IgD-negative memory B cell (primary cell): ENCODE results near the gene HOXC13. TPM values are rescaled to one million over a fixed set of nuclear protein-coding genes. Genes with fewer than 3 reads are reported as not detected.

Source experiments
- H3K27ac Mint-ChIP-seq, 3 donors: one replicate each; pipeline ENCODE4 v1.8.0; 2020 to 2022; ENCODE audit warnings: mild to moderate bottlenecking in 3 of 3, mixed read lengths in 3 of 3, moderate library complexity in 1 of 3
- H3K27me3 Mint-ChIP-seq: one replicate; pipeline ENCODE4 v1.8.0; 2021; ENCODE audit warnings: mixed read lengths
- H3K36me3 Mint-ChIP-seq: one replicate; pipeline ENCODE4 v1.8.0; 2020; ENCODE audit warnings: mild to moderate bottlenecking, mixed read lengths
- H3K4me1 Mint-ChIP-seq, 3 donors: one replicate each; pipeline ENCODE4 v1.8.0; 2020 to 2022; ENCODE audit warnings: mixed read lengths in 3 of 3, mild to moderate bottlenecking in 1 of 3
- H3K4me3 Mint-ChIP-seq, 4 donors: one replicate each; pipeline ENCODE4 v1.8.0; 2020 to 2022; ENCODE audit warnings: mild to moderate bottlenecking in 4 of 4, mixed read lengths in 4 of 4, moderate library complexity in 3 of 4
- H3K9me3 Mint-ChIP-seq, 3 donors: one replicate each; pipeline ENCODE4 v1.8.0; 2020 to 2021; ENCODE audit warnings: mixed read lengths in 3 of 3, mild to moderate bottlenecking in 1 of 3
- polyA plus RNA-seq: library from polyadenylated mRNA; unstranded; fragments of 300-500 nt; fragmentation: Illumina TruSeq; gene quantifications from one replicate; pipeline ENCODE4 v1.2.3, GENCODE V29; 2021

The HOXC13 gene
- polyA plus RNA-seq, 1 donor from 2014 or later, result not detected

DNA sequence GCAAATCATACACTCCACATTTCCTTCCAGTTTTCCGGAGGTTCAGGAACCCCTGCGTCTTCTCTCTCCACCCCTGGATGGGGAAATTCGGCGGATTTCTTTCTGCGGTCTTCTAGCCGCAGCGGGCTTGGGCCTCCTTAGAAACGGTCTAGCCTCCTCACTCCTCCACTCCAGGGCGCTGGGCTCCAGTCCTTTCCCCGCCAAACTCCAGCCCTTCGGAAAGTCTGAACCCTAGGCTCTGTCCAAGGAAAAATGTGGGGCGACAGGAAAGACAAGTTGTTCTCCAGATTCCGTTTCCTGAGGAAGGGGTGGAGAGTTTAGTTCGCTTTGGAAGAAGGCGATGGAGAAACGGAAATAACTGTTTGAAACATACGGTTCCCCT is 44.9 kb downstream of the HOXC13 start:
- Mint-ChIP-seq H3K4me1 (peaks cover 3 to 8% (median 3%) of the 10 kb centered on the region in 3 donors), H3K9me3 (peaks cover 0 to 3% (median 0%) of the 10 kb centered on the region in 3 donors), H3K36me3 (peaks cover 2% of the 10 kb centered on the region), H3K4me3 (peak overlapping the region in 3 of 4 donors; percentile 57 to 81 (median 70)), H3K27ac (peak overlapping the region; percentile 86 to 96 (median 93)), H3K27me3 (peaks cover 82% of the 10 kb centered on the region)

DNA sequence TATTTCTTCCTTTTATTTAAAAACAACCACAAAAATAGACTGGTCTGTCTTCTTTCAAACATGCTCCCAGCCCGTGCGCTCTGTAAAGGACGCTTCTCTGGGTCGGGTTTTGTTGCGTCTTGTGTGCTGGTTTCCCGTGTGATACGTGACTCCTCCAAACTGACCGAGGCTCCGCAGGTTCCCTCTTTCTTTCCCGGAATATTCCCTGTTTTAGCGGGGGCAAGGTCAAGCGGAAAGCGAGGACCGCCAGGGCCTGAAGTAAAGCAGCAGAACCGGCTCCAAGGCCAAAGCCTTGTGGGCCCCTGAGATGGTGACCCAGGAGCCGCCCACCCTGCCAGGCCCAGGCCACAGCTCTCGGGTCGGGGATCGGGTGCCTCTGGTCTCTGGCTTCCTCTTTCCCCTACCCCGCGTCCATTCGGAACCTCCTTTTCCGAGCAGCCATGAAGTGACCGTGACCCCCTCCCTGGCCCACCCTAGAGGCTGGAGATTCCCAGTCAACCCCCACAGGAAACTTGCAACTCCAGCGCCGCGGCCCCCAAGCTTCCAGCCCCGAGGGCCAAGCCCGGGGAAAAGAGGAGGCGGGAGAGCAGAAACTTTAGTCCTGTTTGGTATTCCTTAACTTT is 45.4 kb downstream of the HOXC13 start:
- Mint-ChIP-seq H3K9me3 (peaks cover 0 to 2% (median 0%) of the 10 kb centered on the region in 3 donors), H3K4me1 (peaks cover 4 to 12% (median 5%) of the 10 kb centered on the region in 3 donors), H3K36me3 (peaks cover 2% of the 10 kb centered on the region), H3K4me3 (peak overlapping the region in 3 of 4 donors; percentile 13 to 70 (median 57)), H3K27me3 (peaks cover 82% of the 10 kb centered on the region), H3K27ac (peak overlapping the region; percentile 86 to 96 (median 93))

DNA sequence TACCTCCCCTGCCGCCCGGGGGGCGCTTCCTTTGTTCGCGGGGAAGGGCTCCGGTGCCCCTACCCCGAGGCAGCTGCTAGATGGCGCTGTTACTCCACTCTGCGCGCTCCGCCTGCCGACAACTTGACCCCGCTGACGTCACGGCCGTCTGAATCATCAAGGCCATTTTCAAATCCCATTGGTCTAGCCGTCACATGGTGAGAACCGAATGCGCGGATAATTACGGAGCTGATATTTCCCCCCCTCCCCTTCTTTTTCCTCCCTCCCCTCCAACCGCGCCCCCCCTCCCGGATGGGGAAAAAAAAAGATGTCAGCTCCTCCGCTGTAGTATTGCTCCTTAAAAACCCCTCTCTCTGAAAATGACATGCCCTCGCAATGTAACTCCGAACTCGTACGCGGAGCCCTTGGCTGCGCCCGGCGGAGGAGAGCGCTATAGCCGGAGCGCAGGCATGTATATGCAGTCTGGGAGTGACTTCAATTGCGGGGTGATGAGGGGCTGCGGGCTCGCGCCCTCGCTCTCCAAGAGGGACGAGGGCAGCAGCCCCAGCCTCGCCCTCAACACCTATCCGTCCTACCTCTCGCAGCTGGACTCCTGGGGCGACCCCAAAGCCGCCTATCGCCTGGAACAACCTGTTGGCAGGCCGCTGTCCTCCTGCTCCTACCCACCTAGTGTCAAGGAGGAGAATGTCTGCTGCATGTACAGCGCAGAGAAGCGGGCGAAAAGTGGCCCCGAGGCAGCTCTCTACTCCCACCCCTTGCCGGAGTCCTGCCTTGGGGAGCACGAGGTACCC is 46.5 kb downstream of the HOXC13 start, which contains the start of gene HOXC10:
HOXC10 (plus strand) TSS at position 246 of the 791 bp plus-strand sequence; CDS start at position 360, 114 bp downstream.
- peaks cover 12 to 20% (median 12%) of the 10 kb centered on the region in 3 donors for H3K4me1 Mint-ChIP-seq
- peaks cover 0 to 6% (median 0%) of the 10 kb centered on the region in 3 donors for H3K9me3 Mint-ChIP-seq
- peak within 1 kb of the TSS; percentile 86 to 96 (median 93) for H3K27ac Mint-ChIP-seq
- H3K36me3 Mint-ChIP-seq, result peaks cover 2% of the 10 kb centered on the region
- peaks cover 83% of the 10 kb centered on the region for H3K27me3 Mint-ChIP-seq
- H3K4me3 Mint-ChIP-seq, result peak within 1 kb of the TSS; percentile 13 to 79 (median 74)

DNA sequence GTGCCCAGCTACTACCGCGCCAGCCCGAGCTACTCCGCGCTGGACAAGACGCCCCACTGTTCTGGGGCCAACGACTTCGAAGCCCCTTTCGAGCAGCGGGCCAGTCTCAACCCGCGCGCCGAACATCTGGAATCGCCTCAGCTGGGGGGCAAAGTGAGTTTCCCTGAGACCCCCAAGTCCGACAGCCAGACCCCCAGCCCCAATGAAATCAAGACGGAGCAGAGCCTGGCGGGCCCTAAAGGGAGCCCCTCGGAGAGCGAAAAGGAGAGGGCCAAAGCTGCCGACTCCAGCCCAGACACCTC is 47.0 kb downstream of the HOXC13 start:
- peaks cover 2% of the 10 kb centered on the region for H3K36me3 Mint-ChIP-seq
- H3K27ac Mint-ChIP-seq, result peak overlapping the region in 2 of 3 donors; percentile 85 to 96
- peaks cover 12 to 19% (median 12%) of the 10 kb centered on the region in 3 donors for H3K4me1 Mint-ChIP-seq
- peaks cover 83% of the 10 kb centered on the region for H3K27me3 Mint-ChIP-seq
- H3K9me3 Mint-ChIP-seq, result peaks cover 0 to 6% (median 0%) of the 10 kb centered on the region in 3 donors
- peak overlapping the region; percentile 12 to 77 (median 72) for H3K4me3 Mint-ChIP-seq

DNA sequence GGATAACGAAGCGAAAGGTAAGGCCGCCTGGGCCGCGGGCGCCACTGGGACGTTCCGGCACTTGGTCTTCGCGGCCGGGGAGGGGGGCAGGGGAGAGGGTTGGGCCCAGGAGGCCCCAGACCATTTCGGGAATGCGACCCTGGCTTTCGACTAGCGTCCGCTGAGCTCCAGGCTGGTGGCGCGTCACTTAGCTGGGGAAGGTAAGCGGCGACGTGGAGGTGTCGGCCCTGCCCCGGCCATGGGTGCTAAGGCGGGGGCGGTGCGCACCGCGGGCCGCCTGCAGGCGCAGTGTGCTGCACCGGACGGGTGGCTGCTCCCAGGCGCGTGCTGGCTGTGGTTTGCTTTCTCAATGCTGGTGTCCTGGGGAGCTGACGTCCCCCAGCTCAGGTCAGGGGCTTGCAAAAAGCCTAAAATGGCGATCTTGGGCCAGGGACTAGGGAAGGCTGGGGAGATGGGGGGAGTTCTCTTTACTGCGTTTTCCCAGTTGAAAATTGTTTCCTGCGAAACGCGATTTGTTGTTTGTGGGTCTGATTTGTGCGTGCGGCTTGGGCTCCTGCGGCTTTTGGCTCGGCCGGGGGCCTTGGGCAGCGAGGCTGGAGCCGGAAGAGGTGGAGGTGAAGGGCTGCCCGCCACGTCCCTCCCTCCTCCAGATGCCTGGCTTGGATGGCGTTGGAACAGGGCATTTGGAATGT is 47.5 kb downstream of the HOXC13 start:
- Mint-ChIP-seq H3K4me3 (peak overlapping the region; percentile 50 to 84 (median 76)), H3K4me1 (peaks cover 12 to 14% (median 12%) of the 10 kb centered on the region in 3 donors), H3K9me3 (peaks cover 0 to 6% (median 0%) of the 10 kb centered on the region in 3 donors), H3K27me3 (peaks cover 82% of the 10 kb centered on the region), H3K36me3 (peaks cover 2% of the 10 kb centered on the region), H3K27ac (peak overlapping the region; percentile 86 to 96 (median 88))

DNA sequence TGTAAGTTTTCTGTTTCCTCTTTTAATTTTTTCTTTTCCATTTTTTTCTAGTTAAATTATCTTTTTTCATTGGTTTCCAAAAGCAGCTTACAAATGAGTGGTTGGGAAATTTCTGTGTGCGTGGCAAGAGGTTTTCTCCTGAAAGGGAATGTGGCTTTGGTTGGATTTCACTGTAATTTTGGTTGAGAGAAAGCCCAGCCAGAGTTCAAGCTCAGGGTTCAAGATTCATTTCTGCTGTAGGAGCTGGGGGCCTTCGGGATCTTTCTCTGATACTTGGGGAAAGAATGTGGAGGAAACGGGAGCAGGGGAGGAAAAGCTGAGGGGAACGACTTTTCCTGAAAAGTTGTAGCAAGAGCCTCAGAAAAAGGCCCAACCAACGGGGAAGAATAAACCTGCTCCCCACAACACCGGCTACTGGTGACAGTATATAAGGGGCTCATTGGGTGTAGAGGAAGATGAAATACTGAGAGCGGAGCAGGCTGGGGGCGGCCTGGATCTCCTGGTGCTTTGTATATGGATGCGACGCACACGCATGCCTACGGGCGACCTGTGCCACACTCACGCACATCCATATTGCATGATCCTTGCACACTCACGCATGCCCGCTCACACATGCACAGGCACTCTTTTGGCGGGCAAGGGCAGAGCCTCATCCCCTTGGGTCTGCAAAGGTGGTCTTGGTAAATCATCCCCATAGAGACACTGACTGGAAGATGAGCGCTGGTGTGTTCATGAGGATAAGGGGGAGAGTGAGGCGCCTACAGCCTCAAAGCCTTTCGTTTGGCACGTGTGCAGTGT is 48.3 kb downstream of the HOXC13 start:
- H3K27me3 Mint-ChIP-seq, result peaks cover 83% of the 10 kb centered on the region
- H3K4me3 Mint-ChIP-seq, result peak overlapping the region in 3 of 4 donors; percentile 72 to 84 (median 79)
- peaks cover 11 to 12% (median 12%) of the 10 kb centered on the region in 3 donors for H3K4me1 Mint-ChIP-seq
- peaks cover 0 to 6% (median 0%) of the 10 kb centered on the region in 3 donors for H3K9me3 Mint-ChIP-seq
- peak overlapping the region; percentile 76 to 88 (median 86) for H3K27ac Mint-ChIP-seq
- H3K36me3 Mint-ChIP-seq, result peaks cover 2% of the 10 kb centered on the region

DNA sequence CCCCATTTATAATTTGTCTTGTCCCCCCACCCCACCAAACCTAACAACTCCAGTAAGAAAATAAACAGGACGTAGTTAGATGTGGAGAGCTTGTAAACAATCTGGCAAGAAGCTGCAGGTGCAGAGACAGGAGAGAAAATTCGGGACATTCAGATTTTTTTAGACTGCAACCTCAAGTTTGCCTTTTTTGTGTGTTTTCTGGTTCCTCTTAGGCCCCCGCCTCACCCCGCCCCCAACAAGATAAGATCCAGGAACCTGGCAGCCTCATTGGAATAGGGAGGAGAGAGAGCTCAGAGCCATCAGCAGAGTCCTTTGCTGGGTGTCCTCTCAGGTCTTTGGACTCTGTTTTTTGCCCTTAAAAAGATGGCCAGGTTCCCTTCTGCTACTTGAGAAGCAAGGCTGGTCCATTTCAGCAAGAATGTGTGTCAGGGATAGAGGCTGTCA is 49.2 kb downstream of the HOXC13 start:
- peak overlapping the region in 2 of 4 donors; percentile 67 to 79 for H3K4me3 Mint-ChIP-seq
- peaks cover 81% of the 10 kb centered on the region for H3K27me3 Mint-ChIP-seq
- peak overlapping the region in 2 of 3 donors; percentile 86 to 93 for H3K27ac Mint-ChIP-seq
- peaks cover 11 to 12% (median 12%) of the 10 kb centered on the region in 3 donors for H3K4me1 Mint-ChIP-seq
- H3K36me3 Mint-ChIP-seq, result peaks cover 2% of the 10 kb centered on the region
- H3K9me3 Mint-ChIP-seq, result peaks cover 0 to 6% (median 0%) of the 10 kb centered on the region in 3 donors

DNA sequence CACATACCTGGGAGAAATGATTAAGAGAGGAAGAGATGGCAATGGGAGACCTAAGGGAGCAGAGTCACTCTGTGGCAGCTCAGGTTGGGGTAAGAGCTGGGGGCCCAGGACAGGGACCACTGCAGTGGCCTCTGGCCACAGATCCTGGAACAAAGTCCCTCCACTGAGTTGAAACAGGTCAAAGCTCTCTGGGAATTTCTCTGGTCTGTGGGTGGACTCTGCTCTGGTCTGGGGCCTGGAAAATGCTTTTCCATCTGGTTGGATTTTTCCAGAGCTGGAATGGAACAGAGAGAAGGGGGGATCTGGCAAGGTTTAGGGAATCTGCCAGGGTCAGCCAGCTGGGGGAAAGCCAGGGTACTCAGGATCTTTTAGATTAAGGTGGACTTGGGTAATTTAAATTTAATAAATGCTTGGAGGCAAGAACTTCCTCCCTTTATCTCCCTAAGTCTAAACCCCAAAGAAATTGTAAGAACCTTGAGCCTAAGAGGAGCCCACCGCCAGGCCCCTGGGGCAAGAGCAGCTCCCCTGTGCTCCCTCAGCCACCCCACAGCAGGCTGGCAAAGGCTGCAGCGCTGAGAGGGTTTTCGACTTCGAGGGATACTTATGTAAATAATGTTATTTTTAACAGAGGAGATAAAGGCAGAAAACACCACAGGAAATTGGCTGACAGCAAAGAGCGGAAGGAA is 50.1 kb downstream of the HOXC13 start:
- H3K27me3 Mint-ChIP-seq, result peaks cover 78% of the 10 kb centered on the region
- peak overlapping the region in 3 of 4 donors; percentile 67 to 79 (median 79) for H3K4me3 Mint-ChIP-seq
- peaks cover 12 to 16% (median 12%) of the 10 kb centered on the region in 3 donors for H3K4me1 Mint-ChIP-seq
- peaks cover 2% of the 10 kb centered on the region for H3K36me3 Mint-ChIP-seq
- H3K27ac Mint-ChIP-seq, result peak overlapping the region; percentile 86 to 93 (median 88)
- peaks cover 0 to 9% (median 0%) of the 10 kb centered on the region in 3 donors for H3K9me3 Mint-ChIP-seq

DNA sequence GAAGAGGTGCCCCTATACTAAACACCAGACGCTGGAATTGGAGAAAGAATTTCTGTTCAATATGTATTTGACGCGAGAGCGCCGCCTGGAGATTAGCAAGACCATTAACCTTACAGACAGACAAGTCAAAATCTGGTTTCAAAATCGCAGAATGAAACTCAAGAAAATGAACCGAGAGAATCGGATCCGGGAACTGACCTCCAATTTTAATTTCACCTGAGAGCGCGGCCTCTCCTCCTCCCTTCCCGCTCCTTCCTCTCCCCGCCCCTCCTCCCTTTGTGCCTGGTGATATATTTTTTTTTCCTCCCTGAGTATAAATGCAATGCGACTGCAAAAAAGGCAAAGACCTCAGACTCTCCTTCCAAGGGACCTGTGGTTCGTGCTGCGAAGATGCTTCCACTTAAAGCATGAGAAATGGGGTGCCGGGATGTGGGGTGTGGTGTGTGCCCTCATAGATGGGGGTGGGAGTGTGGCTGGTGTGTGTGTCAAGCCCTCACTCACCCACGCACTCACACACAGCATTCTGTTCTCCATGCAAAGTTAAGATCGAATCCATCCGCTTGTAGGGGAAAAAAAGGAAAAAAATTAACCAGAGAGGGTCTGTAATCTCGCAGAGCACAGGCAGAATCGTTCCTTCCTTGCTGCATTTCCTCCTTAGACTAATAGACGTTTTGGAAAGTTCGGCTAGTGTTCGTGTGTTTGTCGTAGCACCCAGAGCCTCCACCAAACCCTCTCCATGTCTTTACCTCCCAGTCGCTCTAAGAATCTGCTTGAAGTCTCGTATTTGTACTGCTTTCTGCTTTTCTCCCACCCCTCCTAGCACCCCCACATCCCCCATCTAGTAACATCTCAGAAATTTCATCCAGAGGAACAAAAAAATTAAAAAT is 50.8 kb downstream of the HOXC13 start:
- H3K27ac Mint-ChIP-seq, result peak overlapping the region; percentile 17 to 88 (median 86)

DNA sequence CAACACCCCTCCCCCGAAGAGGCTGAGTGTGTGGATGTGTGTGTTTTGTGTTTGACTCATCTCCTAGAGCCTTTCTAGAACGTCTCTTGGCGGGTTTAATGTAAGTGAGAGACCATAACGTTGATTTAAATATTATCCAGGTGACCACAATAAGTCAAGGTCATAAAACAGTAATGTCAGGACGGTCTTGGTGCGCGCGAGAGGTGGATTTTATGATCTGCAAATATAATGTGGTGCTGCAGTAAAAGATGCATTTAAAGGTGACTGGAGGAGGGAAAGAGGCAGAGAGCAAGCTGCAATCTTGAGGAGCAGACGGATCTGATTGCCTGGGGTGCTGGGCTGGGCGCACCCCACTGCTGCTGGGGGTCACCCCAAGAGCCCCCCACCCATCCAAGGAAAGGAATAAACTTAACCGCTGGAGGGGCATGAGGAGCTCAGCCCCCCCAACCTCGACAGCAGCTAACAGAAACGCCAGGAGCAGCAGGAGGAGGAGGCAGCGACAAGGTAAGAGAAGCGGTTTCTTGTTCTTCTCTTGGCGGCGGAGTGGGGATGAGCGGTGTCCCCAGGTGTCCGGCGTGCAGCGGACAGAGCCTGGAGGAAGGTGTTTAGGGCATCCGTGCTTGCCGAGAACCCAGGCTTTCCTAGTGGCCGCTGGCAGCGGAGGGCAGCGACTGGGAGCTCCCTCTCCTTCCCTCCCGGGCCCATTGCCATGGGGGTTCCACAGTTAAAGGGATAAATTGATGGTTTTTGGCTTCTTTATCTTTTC is 51.9 kb downstream of the HOXC13 start:
- H3K4me3 Mint-ChIP-seq, result peak overlapping the region in 1 of 4 donors; percentile 65
- H3K4me1 Mint-ChIP-seq, result peaks cover 16 to 28% (median 22%) of the 10 kb centered on the region in 3 donors
- H3K9me3 Mint-ChIP-seq, result peaks cover 0 to 10% (median 0%) of the 10 kb centered on the region in 3 donors
- peak overlapping the region; percentile 83 to 97 (median 86) for H3K27ac Mint-ChIP-seq
- no peaks in the 10 kb centered on the region for H3K36me3 Mint-ChIP-seq
- peaks cover 81% of the 10 kb centered on the region for H3K27me3 Mint-ChIP-seq

More for the DNA sequence above, 50.8 kb downstream of the HOXC13 start:
- H3K27me3 Mint-ChIP-seq, result peaks cover 82% of the 10 kb centered on the region
- peaks cover 0 to 12% (median 0%) of the 10 kb centered on the region in 3 donors for H3K9me3 Mint-ChIP-seq
- no peaks in the 10 kb centered on the region for H3K36me3 Mint-ChIP-seq
- H3K4me1 Mint-ChIP-seq, result peaks cover 17 to 20% (median 18%) of the 10 kb centered on the region in 3 donors
- H3K4me3 Mint-ChIP-seq, result peak overlapping the region; percentile 21 to 84 (median 72)

DNA sequence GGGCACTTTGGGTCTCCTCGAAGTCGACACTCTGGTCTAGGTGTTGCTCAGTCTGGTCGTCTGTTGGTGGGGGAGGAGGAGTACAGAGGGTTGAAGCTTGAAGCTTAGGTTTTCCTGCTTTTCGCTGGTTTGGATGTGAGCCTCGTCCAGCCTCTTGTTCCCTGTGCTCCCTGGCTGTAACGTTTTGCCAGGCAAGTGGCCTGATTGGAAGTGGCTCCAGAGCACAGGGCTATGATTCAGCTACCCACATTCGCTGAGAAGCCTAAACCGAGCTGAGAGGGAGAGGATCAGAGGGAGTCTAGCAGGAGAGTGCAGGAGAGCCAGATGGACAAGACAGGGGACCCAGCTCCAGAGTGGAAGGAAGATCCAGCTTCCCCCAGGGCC is 52.4 kb downstream of the HOXC13 start:
- Mint-ChIP-seq H3K4me3 (peak overlapping the region in 1 of 4 donors; percentile 65), H3K27me3 (peaks cover 80% of the 10 kb centered on the region), H3K27ac (peak overlapping the region in 2 of 3 donors; percentile 81 to 97), H3K9me3 (peaks cover 0 to 10% (median 0%) of the 10 kb centered on the region in 3 donors), H3K36me3 (no peaks in the 10 kb centered on the region), H3K4me1 (peaks cover 16 to 28% (median 22%) of the 10 kb centered on the region in 3 donors)

DNA sequence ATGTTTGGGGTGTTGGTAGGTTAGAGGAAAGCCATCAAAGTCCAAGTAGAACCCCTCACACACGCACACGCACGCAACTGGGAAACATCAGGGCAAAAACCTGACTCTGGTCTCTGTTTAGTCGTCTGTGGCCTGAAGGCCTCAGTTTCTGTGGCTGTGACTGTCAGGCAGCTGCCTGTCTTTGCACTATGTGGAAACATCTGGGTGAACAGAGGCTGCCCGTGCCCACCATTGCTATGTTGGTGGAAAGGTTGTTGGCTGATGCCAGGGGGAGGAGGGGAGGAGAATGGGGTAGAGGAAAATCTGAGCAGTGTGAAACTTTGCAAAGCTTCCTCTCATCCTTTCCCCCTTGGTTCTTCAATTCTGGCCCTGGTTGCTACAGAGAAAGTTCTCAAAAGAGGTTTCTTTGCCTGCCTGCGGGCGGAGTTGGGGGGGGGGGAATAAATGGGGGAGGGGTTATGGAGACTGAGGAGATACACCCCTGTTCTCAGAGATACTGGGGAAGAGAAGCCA is 53.8 kb downstream of the HOXC13 start:
- Mint-ChIP-seq H3K4me3 (peak overlapping the region in 1 of 4 donors; percentile 5), H3K27me3 (peaks cover 76% of the 10 kb centered on the region), H3K36me3 (peaks cover 1% of the 10 kb centered on the region), H3K4me1 (peaks cover 18 to 32% (median 24%) of the 10 kb centered on the region in 3 donors), H3K27ac (peak overlapping the region in 2 of 3 donors; percentile 10 to 81), H3K9me3 (peaks cover 0 to 10% (median 0%) of the 10 kb centered on the region in 3 donors)
